SK-N-SH (cell line): ENCODE results near the gene C15orf39. TPM values are rescaled to one million over a fixed set of nuclear protein-coding genes. Genes with fewer than 3 reads are reported as not detected.

Experiments used
- CTCF ChIA-PET: fragments of 300-600, 350-600 bp; formaldehyde crosslinking; extraction: SDS; loops from one replicate; lab custom pipeline; 2021; lab: Yijun Ruan, JAX
- POLR2A ChIA-PET: fragments of 350-600 bp; sonication (Branson Sonifier 250); formaldehyde crosslinking; extraction: SDS; loops from one replicate; lab custom pipeline; 2020; ENCODE audit warnings: antibody characterized with exemption, inconsistent platforms; lab: Yijun Ruan, JAX
- DNase-seq: peaks from one replicate; pipeline ENCODE4 v3.0.0; 2012
- H2AFZ ChIP-seq: fragments of 200-600 bp; sonication (generic); 2 replicates; pipeline ENCODE4 v1.8.1; 2016; ENCODE audit warnings: antibody characterized with exemption, mild to moderate bottlenecking, low read depth
- H3F3A ChIP-seq: fragments of 200-600 bp; sonication (generic); replicated peaks from 2 replicates; pipeline ENCODE3; 2016; ENCODE audit warnings: antibody characterized with exemption, mild to moderate bottlenecking; ENCODE audit not compliant: insufficient read depth
- H3K27ac ChIP-seq, 2 experiments: fragments of 200-500 bp in 1 of 2; fragments of 200-600 bp in 1 of 2; sonication (Bioruptor generic) in 1 of 2; sonication (generic), shearing (Covaris generic) in 1 of 2; 2 replicates each; pipeline versions ENCODE4 v1.5.1 to v1.6.1; 2014 to 2016; ENCODE audit warnings: low read depth in 2 of 2, inconsistent platforms in 1 of 2, low read length in 1 of 2, mild to moderate bottlenecking in 1 of 2, mixed read lengths in 1 of 2
- H3K27me3 ChIP-seq: fragments of 200-600 bp; sonication (generic), shearing (Covaris generic); 2 replicates; pipeline ENCODE4 v1.6.1; 2016; ENCODE audit warnings: mixed run types; ENCODE audit not compliant: insufficient read depth
- H3K36me3 ChIP-seq, 2 experiments: fragments of 200-500 bp in 1 of 2; fragments of 200-600 bp in 1 of 2; sonication (Bioruptor generic) in 1 of 2; sonication (generic) in 1 of 2; replicated peaks in 1 of 2; 2 replicates each; pipeline versions ENCODE3 to v1.5.1; 2014 to 2016; ENCODE audit warnings: low read length in 1 of 2, mild to moderate bottlenecking in 1 of 2; ENCODE audit not compliant: insufficient read depth in 2 of 2, control insufficient read depth in 1 of 2
- H3K4me1 ChIP-seq, 2 experiments: fragments of 200-500 bp in 1 of 2; fragments of 200-600 bp in 1 of 2; sonication (Bioruptor generic) in 1 of 2; sonication (generic), shearing (Covaris generic) in 1 of 2; 2 replicates each; pipeline versions ENCODE4 v1.5.1 to v1.6.1; 2014 to 2016; ENCODE audit warnings: low read depth in 1 of 2, low read length in 1 of 2, mixed run types in 1 of 2; ENCODE audit not compliant: insufficient read depth in 2 of 2, control insufficient read depth in 1 of 2
- H3K4me2 ChIP-seq: fragments of 200-600 bp; sonication (generic), shearing (Covaris generic); 2 replicates; pipeline ENCODE4 v1.6.1; 2017; ENCODE audit warnings: mixed run types
- H3K4me3 ChIP-seq, 2 experiments: fragments of 200-500 bp in 1 of 2; fragments of 200-600 bp in 1 of 2; sonication (Bioruptor generic) in 1 of 2; sonication (generic), shearing (Covaris generic) in 1 of 2; 2 replicates each; pipeline versions ENCODE4 v1.5.1 to v1.8.1; 2014 to 2016; ENCODE audit warnings: low read depth in 2 of 2, inconsistent platforms in 1 of 2, low read length in 1 of 2, mild to moderate bottlenecking in 1 of 2, mixed read lengths in 1 of 2, moderate library complexity in 1 of 2
- H3K79me2 ChIP-seq: fragments of 200-600 bp; sonication (generic); 2 replicates; pipeline ENCODE4 v1.8.1; 2017; ENCODE audit warnings: mild to moderate bottlenecking; ENCODE audit not compliant: insufficient read depth
- H3K9ac ChIP-seq: fragments of 200-600 bp; sonication (generic); 2 replicates; pipeline ENCODE4 v1.6.1; 2017; ENCODE audit warnings: mixed run types
- H3K9me2 ChIP-seq: fragments of 200-600 bp; sonication (generic); 2 replicates; pipeline ENCODE4 v1.6.1; 2017; ENCODE audit warnings: mixed run types
- H3K9me3 ChIP-seq: fragments of 200-600 bp; sonication (generic); 2 replicates; pipeline ENCODE4 v1.6.1; 2017; ENCODE audit warnings: mixed run types, mild to moderate bottlenecking, moderate library complexity
- H4K20me1 ChIP-seq: fragments of 200-600 bp; sonication (generic); 2 replicates; pipeline ENCODE4 v1.6.1; 2017; ENCODE audit warnings: mild to moderate bottlenecking, mixed run types; ENCODE audit not compliant: insufficient read depth
- CTCF ChIP-seq: fragments of 200-600 bp; sonication (generic); IDR thresholded peaks from 2 replicates; pipeline ENCODE4 v1.6.1; 2017; ENCODE audit warnings: antibody characterized with exemption, mild to moderate bottlenecking, moderate library complexity
- IRF3 ChIP-seq: fragments of 150-350 bp; IDR thresholded peaks from 2 replicates; pipeline ENCODE4 v1.6.1; 2016; ENCODE audit warnings: mild to moderate bottlenecking, low read depth, low read length
- JUND ChIP-seq: IDR thresholded peaks from 2 replicates; pipeline ENCODE4 v1.4.0; 2012
- MEF2A ChIP-seq: IDR thresholded peaks from 2 replicates; pipeline ENCODE4 v1.4.0; 2012; ENCODE audit warnings: low read depth, borderline replicate concordance
- MXI1 ChIP-seq: IDR thresholded peaks from 2 replicates; pipeline ENCODE4 v1.6.1; 2012; ENCODE audit warnings: mild to moderate bottlenecking, low read depth, low read length, improper control_type of control experiment
- NFIC ChIP-seq: IDR thresholded peaks from 2 replicates; pipeline ENCODE4 v1.4.0; 2012; ENCODE audit warnings: borderline replicate concordance
- SIN3A ChIP-seq: IDR thresholded peaks from 2 replicates; pipeline ENCODE4 v1.6.1; 2012; ENCODE audit warnings: low read depth, mild to moderate bottlenecking, low read length, moderate library complexity, borderline replicate concordance
- USF2 ChIP-seq: fragments of 150-350 bp; IDR thresholded peaks from 2 replicates; pipeline ENCODE4 v1.6.1; 2017; ENCODE audit warnings: antibody characterized with exemption, low read length, low read depth, borderline replicate concordance
- WGBS: methylation state at CpG from one replicate; pipeline ENCODE4 v1.1.6; 2017; ENCODE audit warnings: low lambda C conversion rate; 5-methylcytosine and 5-hydroxymethylcytosine counted together
- polyA plus RNA-seq, 3 experiments: library from polyadenylated mRNA; depleted of rRNA; stranded (reverse); fragments of >200 nt; gene quantifications; 2 replicates each; pipeline ENCODE4 v1.2.3, GENCODE V29; 2012
- TF ChIP-seq, protein P1 (sequence below): IDR thresholded peaks from 2 replicates; pipeline ENCODE4; 2012
- TF ChIP-seq, protein P2 (sequence below): IDR thresholded peaks from 2 replicates; pipeline ENCODE4 v1.4.0; 2012; ENCODE audit warnings: low read depth
- TF ChIP-seq, protein P3 (sequence below): IDR thresholded peaks from 2 replicates; pipeline ENCODE4 v1.4.0; 2012; ENCODE audit warnings: low read depth, borderline replicate concordance

Gene C15orf39
- polyA plus RNA-seq, 1 of the 3 experiments (the other 2 are of a cell fraction), result 2.5 TPM

GRCh38 chr15:75202251-75203016 is 752 bp downstream of the C15orf39 start:
- H3K27me3 ChIP-seq, result no peaks in the 10 kb centered on the region
- WGBS, result 9% methylated on average over 5 of the region's 71 CpGs
- POLR2A ChIA-PET, result interaction anchor here (0.6 to 1.5 kb wide), 6 partner anchors 22 to 977 kb away, joined by 3 to 7 read pairs (median 3); partner anchors contain the start of gene PPCDC

More at GRCh38 chr15:75202251-75203016, 752 bp downstream of the C15orf39 start:
- CTCF ChIA-PET, result interaction anchor here (1.0 to 8.1 kb wide), 15 partner anchors 10 to 199 kb away, joined by 3 to 238 read pairs (median 6); partner anchors contain the start of gene PPCDC
- TF ChIP-seq IRF3, result no peak
- no peak for TF ChIP-seq MEF2A
- TF ChIP-seq, protein P1, sequence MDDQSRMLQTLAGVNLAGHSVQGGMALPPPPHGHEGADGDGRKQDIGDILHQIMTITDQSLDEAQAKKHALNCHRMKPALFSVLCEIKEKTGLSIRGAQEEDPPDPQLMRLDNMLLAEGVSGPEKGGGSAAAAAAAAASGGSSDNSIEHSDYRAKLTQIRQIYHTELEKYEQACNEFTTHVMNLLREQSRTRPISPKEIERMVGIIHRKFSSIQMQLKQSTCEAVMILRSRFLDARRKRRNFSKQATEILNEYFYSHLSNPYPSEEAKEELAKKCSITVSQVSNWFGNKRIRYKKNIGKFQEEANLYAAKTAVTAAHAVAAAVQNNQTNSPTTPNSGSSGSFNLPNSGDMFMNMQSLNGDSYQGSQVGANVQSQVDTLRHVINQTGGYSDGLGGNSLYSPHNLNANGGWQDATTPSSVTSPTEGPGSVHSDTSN, result no peak
- TF ChIP-seq NFIC, result peak; percentile 24; the same call in 1 of the 2 replicates
- no peak for TF ChIP-seq USF2
- TF ChIP-seq MXI1, result peak; percentile 98
- TF ChIP-seq, protein P2, sequence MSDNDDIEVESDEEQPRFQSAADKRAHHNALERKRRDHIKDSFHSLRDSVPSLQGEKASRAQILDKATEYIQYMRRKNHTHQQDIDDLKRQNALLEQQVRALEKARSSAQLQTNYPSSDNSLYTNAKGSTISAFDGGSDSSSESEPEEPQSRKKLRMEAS, result peak; percentile 93
- no peak for TF ChIP-seq JUND
- TF ChIP-seq, protein P3, sequence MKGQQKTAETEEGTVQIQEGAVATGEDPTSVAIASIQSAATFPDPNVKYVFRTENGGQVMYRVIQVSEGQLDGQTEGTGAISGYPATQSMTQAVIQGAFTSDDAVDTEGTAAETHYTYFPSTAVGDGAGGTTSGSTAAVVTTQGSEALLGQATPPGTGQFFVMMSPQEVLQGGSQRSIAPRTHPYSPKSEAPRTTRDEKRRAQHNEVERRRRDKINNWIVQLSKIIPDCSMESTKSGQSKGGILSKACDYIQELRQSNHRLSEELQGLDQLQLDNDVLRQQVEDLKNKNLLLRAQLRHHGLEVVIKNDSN, result no peak
- no peak; the same call in none of the 2 replicates for TF ChIP-seq CTCF
- TF ChIP-seq SIN3A, result 0 out of 2 replicates have a peak, but pooled peaks have one; percentile 42
- Histone ChIP-seq H3K4me3 (peak overlapping the region; percentile 74 to 83), H2AFZ (peak overlapping the region; percentile 79), H3K79me2 (peaks cover 53% of the 10 kb centered on the region), H3K27ac (peak overlapping the region; percentile 67 to 74; a peak in 3 of 4 replicates), H3F3A (no peaks in the 10 kb centered on the region), H3K4me2 (peak overlapping the region; percentile 100), H3K36me3 (peaks cover 0 to 4% of the 10 kb centered on the region in 2 experiments), H3K9ac (peak overlapping the region; percentile 89), H3K4me1 (peaks cover 9 to 37% of the 10 kb centered on the region in 2 experiments; a peak in 1 of 4 replicates), H4K20me1 (peaks cover 46% of the 10 kb centered on the region), H3K9me3 (no peaks in the 10 kb centered on the region), H3K9me2 (no peaks in the 10 kb centered on the region)
- peak; percentile 81 for DNase-seq
